Loucy (cell line): ENCODE results near the gene PNMT.

Source experiments
- H2AFZ ChIP-seq: fragments of 200-600 bp; sonication (generic); 2 replicates; pipeline ENCODE4 v1.6.0; 2016; ENCODE audit warnings: antibody characterized with exemption, mild to moderate bottlenecking, low read length, moderate library complexity
- H3F3A ChIP-seq: fragments of 200-600 bp; 2 replicates; pipeline ENCODE4 v1.6.0; 2016; ENCODE audit warnings: antibody characterized with exemption, low read depth, mild to moderate bottlenecking
- H3K27me3 ChIP-seq: fragments of 200-600 bp; sonication (generic); 2 replicates; pipeline ENCODE4 v1.6.1; 2014; ENCODE audit warnings: low read length, mild to moderate bottlenecking; ENCODE audit not compliant: insufficient read depth, poor library complexity, severe bottlenecking
- H3K36me3 ChIP-seq: fragments of 200-600 bp; sonication (generic); 2 replicates; pipeline ENCODE4 v1.6.1; 2016; ENCODE audit warnings: low read length; ENCODE audit not compliant: insufficient read depth
- H3K4me1 ChIP-seq: fragments of 200-600 bp; sonication (generic); 2 replicates; pipeline ENCODE4 v1.5.1; 2014; ENCODE audit warnings: low read length, mild to moderate bottlenecking; ENCODE audit not compliant: insufficient read depth, poor library complexity, severe bottlenecking
- H3K4me2 ChIP-seq: fragments of 200-600 bp; sonication (generic); 2 replicates; pipeline ENCODE4 v1.6.0; 2014; ENCODE audit warnings: antibody characterized with exemption, low read length, low read depth, mild to moderate bottlenecking; ENCODE audit not compliant: poor library complexity, severe bottlenecking
- H3K4me3 ChIP-seq: fragments of 200-600 bp; sonication (generic); 2 replicates; pipeline ENCODE4 v1.5.1; 2014; ENCODE audit warnings: low read length, mild to moderate bottlenecking, mixed read lengths; ENCODE audit not compliant: poor library complexity, severe bottlenecking
- H3K79me2 ChIP-seq: fragments of 200-600 bp; sonication (generic); 2 replicates; pipeline ENCODE4 v1.6.1; 2014; ENCODE audit warnings: low read length; ENCODE audit not compliant: insufficient read depth
- H3K9ac ChIP-seq: fragments of 200-600 bp; sonication (generic); 2 replicates; pipeline ENCODE4 v1.6.0; 2014; ENCODE audit warnings: mild to moderate bottlenecking, low read depth, low read length, moderate library complexity; ENCODE audit not compliant: poor library complexity, severe bottlenecking
- H3K9me2 ChIP-seq: fragments of 200-600 bp; sonication (generic); replicated peaks from 2 replicates; pipeline ENCODE4 v1.6.1; 2016; ENCODE audit warnings: low read depth, low read length, mixed read lengths
- H3K9me3 ChIP-seq: fragments of 200-600 bp; sonication (generic); 2 replicates; pipeline ENCODE4 v1.6.1; 2014; ENCODE audit warnings: mild to moderate bottlenecking, antibody characterized with exemption, low read length, low read depth; ENCODE audit not compliant: insufficient read depth
- H4K20me1 ChIP-seq: fragments of 200-600 bp; sonication (generic); 2 replicates; pipeline ENCODE4 v1.6.0; 2014; ENCODE audit warnings: antibody characterized with exemption, low read length, mild to moderate bottlenecking; ENCODE audit not compliant: insufficient read depth, poor library complexity, severe bottlenecking
- EZH2phosphoT487 ChIP-seq: fragments of 200-600 bp; IDR thresholded peaks from 2 replicates; pipeline ENCODE4 v1.6.1; 2018; ENCODE audit warnings: antibody characterized with exemption, mild to moderate bottlenecking, moderate library complexity, borderline replicate concordance
- TF ChIP-seq, protein P1 (sequence below): fragments of 200-600 bp; sonication (generic); conservative IDR thresholded peaks from 2 replicates; pipeline ENCODE4 v1.5.1; 2014; ENCODE audit warnings: mild to moderate bottlenecking, antibody characterized with exemption, low read length

The PNMT gene

DNA sequence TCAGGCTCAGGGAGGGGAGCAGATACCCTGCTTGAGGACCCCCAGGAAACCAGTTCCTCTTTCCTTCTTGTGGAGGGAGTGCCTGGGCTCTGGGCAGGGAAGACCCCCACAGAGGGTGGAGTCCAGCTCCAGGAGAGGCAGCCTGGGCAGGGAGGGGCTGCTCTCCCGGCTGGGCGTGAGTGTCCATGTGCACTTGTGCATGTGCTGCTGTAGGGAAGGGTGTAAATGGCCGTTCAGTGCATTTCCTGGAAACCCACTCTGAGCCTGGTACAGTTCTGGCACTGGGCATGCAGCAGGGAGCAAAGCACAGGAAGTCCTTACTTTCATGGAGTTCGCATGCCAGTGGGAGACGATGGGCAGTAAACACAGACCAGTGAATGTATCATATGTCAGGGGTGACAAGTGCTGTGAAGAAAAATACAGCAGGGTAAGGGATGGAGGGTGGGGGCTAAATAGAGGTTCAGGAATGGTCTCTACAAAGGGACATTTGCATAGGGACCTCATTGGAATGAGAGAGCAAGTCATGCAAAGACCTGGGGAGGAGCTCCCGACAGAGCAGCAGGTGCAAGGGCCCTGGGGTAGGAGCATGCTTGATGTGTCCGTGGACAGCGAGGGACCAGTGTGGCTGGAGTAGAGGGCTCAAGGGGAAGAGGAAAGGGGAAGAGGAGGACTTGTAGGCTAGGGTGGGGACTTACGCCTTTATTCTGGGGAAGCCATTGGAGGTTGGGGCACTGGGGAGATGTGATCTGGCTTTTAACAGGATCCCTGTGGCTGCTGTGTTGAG, 25.8 kb upstream of the PNMT start:
- no peaks in the 10 kb centered on the region for H3K9me3 ChIP-seq
- no peak overlapping the region for H2AFZ ChIP-seq
- TF ChIP-seq, protein P1, sequence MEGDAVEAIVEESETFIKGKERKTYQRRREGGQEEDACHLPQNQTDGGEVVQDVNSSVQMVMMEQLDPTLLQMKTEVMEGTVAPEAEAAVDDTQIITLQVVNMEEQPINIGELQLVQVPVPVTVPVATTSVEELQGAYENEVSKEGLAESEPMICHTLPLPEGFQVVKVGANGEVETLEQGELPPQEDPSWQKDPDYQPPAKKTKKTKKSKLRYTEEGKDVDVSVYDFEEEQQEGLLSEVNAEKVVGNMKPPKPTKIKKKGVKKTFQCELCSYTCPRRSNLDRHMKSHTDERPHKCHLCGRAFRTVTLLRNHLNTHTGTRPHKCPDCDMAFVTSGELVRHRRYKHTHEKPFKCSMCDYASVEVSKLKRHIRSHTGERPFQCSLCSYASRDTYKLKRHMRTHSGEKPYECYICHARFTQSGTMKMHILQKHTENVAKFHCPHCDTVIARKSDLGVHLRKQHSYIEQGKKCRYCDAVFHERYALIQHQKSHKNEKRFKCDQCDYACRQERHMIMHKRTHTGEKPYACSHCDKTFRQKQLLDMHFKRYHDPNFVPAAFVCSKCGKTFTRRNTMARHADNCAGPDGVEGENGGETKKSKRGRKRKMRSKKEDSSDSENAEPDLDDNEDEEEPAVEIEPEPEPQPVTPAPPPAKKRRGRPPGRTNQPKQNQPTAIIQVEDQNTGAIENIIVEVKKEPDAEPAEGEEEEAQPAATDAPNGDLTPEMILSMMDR: no peak
- TF ChIP-seq EZH2phosphoT487: no peak
- no peaks in the 10 kb centered on the region for H3K36me3 ChIP-seq
- H3K9me2 ChIP-seq: no peaks in the 10 kb centered on the region
- no peaks in the 10 kb centered on the region for H3K27me3 ChIP-seq
- peaks cover 89% of the 10 kb centered on the region for H3K79me2 ChIP-seq
- H4K20me1 ChIP-seq: peaks cover 30% of the 10 kb centered on the region
- peaks cover 50% of the 10 kb centered on the region for H3K4me1 ChIP-seq
- no peak overlapping the region for H3K9ac ChIP-seq
- H3K4me3 ChIP-seq: no peak overlapping the region
- no peaks in the 10 kb centered on the region for H3F3A ChIP-seq
- H3K4me2 ChIP-seq: peak overlapping the region; percentile 95

DNA sequence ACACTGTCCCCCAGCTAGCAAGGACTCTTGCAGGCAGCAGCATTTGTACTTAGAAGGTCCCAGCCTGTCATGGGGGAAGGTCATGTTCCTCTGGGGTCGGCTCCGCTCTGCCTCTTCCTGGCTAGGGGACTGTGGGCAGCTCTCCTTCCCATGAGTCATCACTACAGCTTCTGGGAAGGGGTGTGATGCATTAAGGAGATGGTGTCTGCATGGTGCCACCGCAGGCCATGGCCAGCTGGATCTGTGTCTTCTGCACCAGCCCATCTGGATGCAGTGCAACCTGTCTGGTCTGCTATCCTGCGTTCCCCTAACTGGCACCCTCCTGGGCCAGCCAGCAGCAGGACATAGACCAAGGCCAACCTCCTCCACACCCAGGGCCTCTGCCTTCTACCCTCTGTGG, 25.0 kb upstream of the PNMT start:
- H3K9ac ChIP-seq: no peak overlapping the region
- H3K27me3 ChIP-seq: no peaks in the 10 kb centered on the region
- H3K79me2 ChIP-seq: peaks cover 85% of the 10 kb centered on the region
- H4K20me1 ChIP-seq: peaks cover 27% of the 10 kb centered on the region
- H3K9me2 ChIP-seq: no peaks in the 10 kb centered on the region
- H3K4me1 ChIP-seq: peaks cover 42% of the 10 kb centered on the region
- H2AFZ ChIP-seq: no peak overlapping the region
- H3K36me3 ChIP-seq: no peaks in the 10 kb centered on the region
- H3K4me2 ChIP-seq: peak overlapping the region; percentile 95
- H3K4me3 ChIP-seq: no peak overlapping the region
- H3K9me3 ChIP-seq: no peaks in the 10 kb centered on the region
- no peaks in the 10 kb centered on the region for H3F3A ChIP-seq
- TF ChIP-seq EZH2phosphoT487: no peak
- TF ChIP-seq, protein P1: no peak

DNA sequence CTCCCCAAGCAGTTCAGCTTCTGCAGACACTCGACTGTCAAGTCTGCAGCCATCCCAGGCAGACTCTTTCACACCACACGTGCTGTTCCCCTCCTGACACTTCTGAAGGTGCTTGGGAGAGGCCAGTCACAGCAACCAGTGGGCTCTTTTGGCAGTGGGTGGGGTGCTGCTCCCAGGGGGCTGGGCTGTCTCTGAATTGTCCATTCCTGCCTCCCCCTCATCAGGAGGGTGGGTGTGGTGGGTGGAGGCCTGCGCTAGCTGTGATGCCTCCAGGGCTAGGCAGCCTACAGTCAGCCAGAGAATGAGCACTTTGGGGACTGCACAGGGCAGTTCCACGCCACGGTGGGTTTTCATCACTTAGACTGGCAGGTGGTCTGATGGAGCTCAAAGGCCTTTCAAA, 21.0 kb upstream of the PNMT start:
- Histone ChIP-seq H3K9me3 (no peaks in the 10 kb centered on the region), H3F3A (no peaks in the 10 kb centered on the region), H3K4me2 (no peak overlapping the region), H3K4me1 (peaks cover 10% of the 10 kb centered on the region), H3K79me2 (peaks cover 49% of the 10 kb centered on the region), H2AFZ (no peak overlapping the region), H3K36me3 (no peaks in the 10 kb centered on the region), H4K20me1 (peaks cover 11% of the 10 kb centered on the region), H3K27me3 (no peaks in the 10 kb centered on the region), H3K9me2 (no peaks in the 10 kb centered on the region), H3K4me3 (no peak overlapping the region), H3K9ac (no peak overlapping the region)
- TF ChIP-seq, protein P1: no peak
- TF ChIP-seq EZH2phosphoT487: no peak
